Fibroblast of the aortic adventitia (primary cell): ENCODE results near the gene EMCN. TPM values are rescaled to one million over a fixed set of nuclear protein-coding genes. Genes with fewer than 3 reads are reported as not detected.
A peak's percentile ranks its signal among the peaks of the same experiment; 100 is the strongest.

Source experiments
- DNase-seq: peaks from one replicate; pipeline ENCODE4 v3.0.0-alpha.2; 2010; ENCODE audit warnings: low read depth
- H3K4me3 ChIP-seq: 2 replicates; pipeline ENCODE4 v1.5.1; 2011; ENCODE audit warnings: low read depth, mild to moderate bottlenecking, control low read depth, low read length, moderate library complexity
- total RNA-seq: library from RNA; depleted of rRNA; stranded (reverse); fragments of >200 nt; gene quantifications from 2 replicates; pipeline ENCODE4 v1.2.3, GENCODE V29; 2012; ENCODE audit warnings: low replicate concordance
- TF ChIP-seq, protein P1 (sequence below): IDR thresholded peaks from 2 replicates; pipeline ENCODE4 v1.5.1; 2011; ENCODE audit warnings: mild to moderate bottlenecking, low read length, control low read depth, inconsistent platforms; ENCODE audit not compliant: insufficient read depth

The EMCN gene
- total RNA-seq, 1 donor = 0.99 TPM

DNA sequence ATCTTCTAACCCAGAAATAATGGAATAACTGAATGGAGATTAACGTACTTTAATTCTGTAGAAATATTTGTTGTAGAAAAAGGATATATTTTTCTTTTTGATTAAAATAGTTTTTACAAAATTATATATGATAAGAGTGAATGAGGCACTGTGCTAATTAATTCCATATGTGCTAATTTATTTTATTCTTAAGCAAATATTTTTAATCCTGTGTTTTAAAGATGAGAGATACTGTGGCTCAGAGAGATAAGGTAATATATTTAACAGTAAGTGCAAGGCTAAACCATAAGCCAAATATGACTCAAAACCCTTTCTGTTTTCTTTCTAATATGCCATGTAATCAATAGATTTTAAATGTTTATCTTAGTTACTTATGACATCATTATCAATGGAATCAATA lies 88.2 kb downstream of the EMCN start:
- no peak for DNase-seq
- no peak overlapping the region for H3K4me3 ChIP-seq
- TF ChIP-seq, protein P1, sequence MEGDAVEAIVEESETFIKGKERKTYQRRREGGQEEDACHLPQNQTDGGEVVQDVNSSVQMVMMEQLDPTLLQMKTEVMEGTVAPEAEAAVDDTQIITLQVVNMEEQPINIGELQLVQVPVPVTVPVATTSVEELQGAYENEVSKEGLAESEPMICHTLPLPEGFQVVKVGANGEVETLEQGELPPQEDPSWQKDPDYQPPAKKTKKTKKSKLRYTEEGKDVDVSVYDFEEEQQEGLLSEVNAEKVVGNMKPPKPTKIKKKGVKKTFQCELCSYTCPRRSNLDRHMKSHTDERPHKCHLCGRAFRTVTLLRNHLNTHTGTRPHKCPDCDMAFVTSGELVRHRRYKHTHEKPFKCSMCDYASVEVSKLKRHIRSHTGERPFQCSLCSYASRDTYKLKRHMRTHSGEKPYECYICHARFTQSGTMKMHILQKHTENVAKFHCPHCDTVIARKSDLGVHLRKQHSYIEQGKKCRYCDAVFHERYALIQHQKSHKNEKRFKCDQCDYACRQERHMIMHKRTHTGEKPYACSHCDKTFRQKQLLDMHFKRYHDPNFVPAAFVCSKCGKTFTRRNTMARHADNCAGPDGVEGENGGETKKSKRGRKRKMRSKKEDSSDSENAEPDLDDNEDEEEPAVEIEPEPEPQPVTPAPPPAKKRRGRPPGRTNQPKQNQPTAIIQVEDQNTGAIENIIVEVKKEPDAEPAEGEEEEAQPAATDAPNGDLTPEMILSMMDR = no peak

DNA sequence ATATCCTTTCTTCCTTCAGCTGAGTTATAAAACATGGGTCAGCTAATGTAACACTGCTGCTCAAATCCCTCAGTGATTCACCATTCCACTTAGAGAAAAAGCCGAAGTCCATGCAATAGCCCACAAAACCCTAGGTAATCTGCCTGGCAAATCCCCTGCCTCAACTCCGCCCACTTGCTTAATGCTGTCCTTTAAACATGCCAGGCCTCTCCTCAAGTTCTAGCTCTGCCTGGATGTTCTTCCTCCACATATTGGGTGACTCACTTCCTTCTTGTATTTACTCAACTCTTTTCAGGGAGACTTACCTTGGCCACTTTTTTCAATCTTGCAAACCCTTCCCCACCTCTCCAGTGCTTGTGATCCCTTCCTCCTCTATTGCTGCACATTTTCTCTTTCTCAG lies 89.8 kb downstream of the EMCN start:
- TF ChIP-seq, protein P1 = no peak
- no peak overlapping the region for H3K4me3 ChIP-seq
- DNase-seq = peak; percentile 75

DNA sequence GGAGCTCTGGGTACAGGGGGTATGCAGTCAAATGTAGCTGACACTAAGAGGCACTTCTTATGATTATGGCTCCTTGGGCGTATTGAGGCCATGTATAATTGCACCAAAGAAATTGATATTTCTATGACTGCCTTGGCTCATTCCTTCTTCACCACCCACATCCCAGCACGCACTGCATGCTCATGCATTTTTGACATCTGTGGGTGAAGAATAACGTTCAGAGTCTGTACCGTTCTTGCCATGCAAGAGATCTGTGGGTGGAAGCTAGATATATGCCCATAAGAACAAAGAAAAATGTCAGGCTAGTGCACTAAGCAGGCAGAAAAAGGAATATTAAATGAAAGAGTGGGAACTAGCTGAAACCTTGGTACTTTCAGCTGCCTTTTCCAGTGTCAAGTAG lies 93.4 kb downstream of the EMCN start:
- DNase-seq = no peak
- H3K4me3 ChIP-seq = no peak overlapping the region
- TF ChIP-seq, protein P1 = no peak

DNA sequence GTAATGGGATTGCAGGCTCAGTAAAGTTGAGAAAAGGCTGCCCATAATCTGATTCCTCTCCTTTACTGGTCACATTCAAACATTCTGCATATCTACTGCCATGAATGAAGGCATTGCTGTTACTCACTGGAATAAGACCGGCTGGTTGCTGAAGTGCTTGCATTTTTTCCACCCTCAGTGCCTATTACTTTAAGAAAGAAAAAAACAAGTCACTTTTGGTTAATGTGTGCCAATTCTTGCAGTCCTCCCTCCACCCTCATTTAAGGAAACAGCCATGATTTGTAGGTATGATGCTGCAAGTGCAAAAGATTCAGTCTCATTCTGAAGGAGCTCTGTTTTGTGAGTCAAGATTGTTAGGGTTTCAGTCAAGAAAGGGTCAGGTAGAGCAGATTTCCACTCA lies 94.9 kb downstream of the EMCN start:
- H3K4me3 ChIP-seq = no peak overlapping the region
- peak; percentile 68 for DNase-seq
- TF ChIP-seq, protein P1 = no peak

DNA sequence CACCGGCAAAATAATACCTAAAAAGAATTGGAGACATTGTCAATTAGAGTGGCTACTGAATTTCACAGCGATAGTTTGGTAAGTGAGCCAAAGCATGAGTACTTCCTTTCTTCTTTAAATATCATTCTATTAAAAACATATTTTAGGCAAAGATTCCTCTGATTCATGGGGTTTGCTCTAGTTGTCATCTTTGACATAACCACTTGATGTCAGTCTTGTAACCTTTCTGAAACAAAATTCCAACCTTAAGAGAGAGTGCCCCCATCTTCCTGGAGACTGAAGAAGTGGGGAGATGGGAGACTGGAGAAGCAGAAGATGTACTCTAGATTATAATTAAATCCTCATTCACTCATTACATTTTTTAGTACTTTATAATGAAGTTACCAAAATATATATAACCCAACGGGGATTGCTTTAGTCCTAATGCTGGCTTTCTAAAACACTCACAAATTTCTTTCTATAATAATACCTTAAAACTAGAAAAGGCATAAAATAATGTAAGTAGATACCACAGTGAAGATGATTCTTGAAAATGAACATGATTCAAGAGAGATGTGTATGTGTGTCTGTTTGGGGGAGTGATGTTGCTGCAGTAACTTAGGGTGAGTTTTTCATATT lies 96.4 kb downstream of the EMCN start:
- peak; percentile 80 for DNase-seq
- TF ChIP-seq, protein P1 = peak; percentile 66
- H3K4me3 ChIP-seq = no peak overlapping the region

DNA sequence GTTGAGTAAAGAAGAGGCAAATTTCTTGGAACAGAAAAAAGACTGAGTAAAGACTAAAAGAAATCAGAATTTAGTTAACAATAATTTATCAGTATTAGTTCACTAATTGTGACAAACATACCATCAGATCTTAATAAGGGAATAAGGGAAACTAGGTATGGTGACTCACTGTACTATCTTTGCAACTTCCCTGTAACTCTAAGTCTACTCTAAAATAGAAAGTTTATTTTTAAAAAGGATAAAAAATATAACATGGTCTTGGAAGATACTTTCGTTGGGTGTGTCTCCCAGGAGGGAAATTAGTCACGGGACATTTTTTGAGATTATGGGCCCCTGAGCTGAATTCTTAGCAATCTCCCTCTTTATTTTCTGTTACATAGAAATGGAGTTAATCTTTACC lies 97.3 kb downstream of the EMCN start:
- peak; percentile 67 for DNase-seq
- TF ChIP-seq, protein P1 = no peak
- H3K4me3 ChIP-seq = no peak overlapping the region

DNA sequence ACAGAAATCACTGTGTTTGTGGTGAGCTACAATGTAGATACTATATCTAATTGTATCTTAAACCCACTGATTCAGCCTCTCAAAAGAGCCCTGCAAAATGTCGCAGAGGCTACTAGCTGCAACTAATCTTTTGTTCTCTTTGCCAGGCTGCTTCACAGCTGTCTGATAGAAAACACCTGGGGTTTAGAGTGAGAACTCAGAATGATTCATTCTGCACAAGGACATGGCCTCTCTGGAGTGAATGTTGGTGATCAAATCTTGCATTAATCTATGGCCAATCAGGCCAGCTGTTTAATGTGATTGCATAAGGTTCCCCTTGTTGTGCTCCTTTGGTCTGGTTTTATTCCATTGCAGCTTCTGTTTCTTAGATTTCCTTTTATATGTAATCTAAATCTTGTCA lies 100.3 kb downstream of the EMCN start:
- TF ChIP-seq, protein P1 = no peak
- H3K4me3 ChIP-seq = no peak overlapping the region
- peak; percentile 91 for DNase-seq
